AG09309 (cell line): ENCODE measurements around the gene TSSK3.
A peak's percentile ranks its signal among the peaks of the same experiment; 100 is the strongest.

ENCODE experiments used
- DNase-seq: peaks from one replicate; pipeline ENCODE4 v3.0.0-alpha.2; 2010; ENCODE audit warnings: low read depth
- H3K4me3 ChIP-seq: 2 replicates; pipeline ENCODE4 v1.5.1; 2011; ENCODE audit warnings: mild to moderate bottlenecking, low read depth, low read length, moderate library complexity; ENCODE audit not compliant: control insufficient read depth
- CTCF ChIP-seq: IDR thresholded peaks from 2 replicates; pipeline ENCODE4 v1.5.1; 2011; ENCODE audit warnings: mild to moderate bottlenecking, low read depth, low read length, inconsistent platforms; ENCODE audit not compliant: insufficient read depth, control insufficient read depth; ENCODE audit errors: missing control alignments

The TSSK3 gene

GRCh38 chr1:32399843-32400242, 37.5 kb downstream of the TSSK3 start:
- no peak overlapping the region for H3K4me3 ChIP-seq
- no peak for TF ChIP-seq CTCF
- no peak for DNase-seq

GRCh38 chr1:32400876-32401631, 38.7 kb downstream of the TSSK3 start:
- TF ChIP-seq CTCF = peak; percentile 93
- DNase-seq = peak; percentile 83
- H3K4me3 ChIP-seq = no peak overlapping the region

- no peak for TF ChIP-seq CTCF
- DNase-seq = no peak
- H3K4me3 ChIP-seq = no peak overlapping the region
Observed at GRCh38 chr1:32404946-32405345, 42.6 kb downstream of the TSSK3 start.

GRCh38 chr1:32405672-32406467, 43.5 kb downstream of the TSSK3 start:
- no peak for TF ChIP-seq CTCF
- no peak for DNase-seq
- H3K4me3 ChIP-seq = no peak overlapping the region

GRCh38 chr1:32406629-32407111, 44.3 kb downstream of the TSSK3 start:
- no peak overlapping the region for H3K4me3 ChIP-seq
- no peak for DNase-seq
- no peak for TF ChIP-seq CTCF

GRCh38 chr1:32411261-32411660, 48.9 kb downstream of the TSSK3 start:
- DNase-seq = no peak
- H3K4me3 ChIP-seq = no peak overlapping the region
- no peak for TF ChIP-seq CTCF
